Smooth muscle cell (in vitro differentiated cells): ENCODE measurements around the gene ZFP64. TPM values are rescaled to one million over a fixed set of nuclear protein-coding genes. Genes with fewer than 3 reads are reported as not detected.
A peak's percentile ranks its signal among the peaks of the same experiment; 100 is the strongest.

Source experiments
- DNase-seq: peaks from one replicate; lab custom pipeline; 2025; ENCODE audit not compliant: unreplicated experiment; lab: John Stamatoyannopoulos, UW
- H2AFZ ChIP-seq: fragments of 200-600 bp; sonication (generic); 2 replicates; pipeline ENCODE4 v1.6.0; 2016; ENCODE audit warnings: antibody characterized with exemption, low read depth, mild to moderate bottlenecking
- H3F3A ChIP-seq: fragments of 200-600 bp; sonication (generic); 2 replicates; pipeline ENCODE4 v1.6.0; 2017; ENCODE audit warnings: antibody characterized with exemption, low read depth
- H3K27ac ChIP-seq: fragments of 200-600 bp; sonication (generic); 2 replicates; pipeline ENCODE4 v1.5.1; 2016; ENCODE audit warnings: low read depth, mild to moderate bottlenecking
- H3K27me3 ChIP-seq: fragments of 200-600 bp; sonication (generic); 2 replicates; pipeline ENCODE4 v1.6.1; 2016; ENCODE audit warnings: low read depth, mild to moderate bottlenecking
- H3K36me3 ChIP-seq: fragments of 200-600 bp; sonication (generic); 2 replicates; pipeline ENCODE4 v1.5.1; 2016; ENCODE audit warnings: low read depth
- H3K4me1 ChIP-seq: fragments of 200-600 bp; sonication (generic); 2 replicates; pipeline ENCODE4 v1.5.1; 2016; ENCODE audit warnings: low read depth
- H3K4me2 ChIP-seq: fragments of 200-600 bp; sonication (generic); 2 replicates; pipeline ENCODE4 v1.6.0; 2016; ENCODE audit warnings: mild to moderate bottlenecking
- H3K4me3 ChIP-seq: fragments of 200-600 bp; sonication (generic); 2 replicates; pipeline ENCODE4 v1.5.1; 2016; ENCODE audit warnings: mild to moderate bottlenecking
- H3K79me2 ChIP-seq: fragments of 200-600 bp; sonication (generic); 2 replicates; pipeline ENCODE4 v1.6.0; 2016; ENCODE audit warnings: low read depth, mild to moderate bottlenecking
- H3K9ac ChIP-seq: fragments of 200-600 bp; sonication (generic); 2 replicates; pipeline ENCODE4 v1.6.0; 2016; ENCODE audit warnings: low read depth
- H3K9me3 ChIP-seq: fragments of 200-600 bp; sonication (generic); replicated peaks from 2 replicates; pipeline ENCODE4 v1.5.1; 2016; ENCODE audit warnings: low read depth
- H4K20me1 ChIP-seq: fragments of 200-600 bp; sonication (generic); 2 replicates; pipeline ENCODE4 v1.6.0; 2016; ENCODE audit warnings: low read depth
- WGBS: methylation state at CpG from one replicate; pipeline ENCODE4 v1.1.7; 2016; ENCODE audit warnings: low lambda C conversion rate; 5-methylcytosine and 5-hydroxymethylcytosine counted together
- polyA plus RNA-seq: library from polyadenylated mRNA; unstranded; fragments of >200 nt; fragmentation: Nextera tagmentation; extraction: Ambion mirVana; gene quantifications from 2 replicates; pipeline ENCODE4 v1.2.1, GENCODE V29; 2016
- total RNA-seq: library from RNA; depleted of rRNA; stranded (reverse); fragments of >200 nt; gene quantifications from 2 replicates; pipeline ENCODE4 v1.2.3, GENCODE V29; 2014
- TF ChIP-seq, protein P1 (sequence below): fragments of 200-600 bp; sonication (generic); IDR thresholded peaks from 2 replicates; pipeline ENCODE4 v1.5.1; 2017; ENCODE audit warnings: borderline replicate concordance, mild to moderate bottlenecking, antibody characterized with exemption; ENCODE audit not compliant: insufficient read depth, poor library complexity, severe bottlenecking

Gene ZFP64
- total and polyA plus RNA-seq, 2 experiments from 2014 or later, result 8.6 to 19.8 TPM

DNA sequence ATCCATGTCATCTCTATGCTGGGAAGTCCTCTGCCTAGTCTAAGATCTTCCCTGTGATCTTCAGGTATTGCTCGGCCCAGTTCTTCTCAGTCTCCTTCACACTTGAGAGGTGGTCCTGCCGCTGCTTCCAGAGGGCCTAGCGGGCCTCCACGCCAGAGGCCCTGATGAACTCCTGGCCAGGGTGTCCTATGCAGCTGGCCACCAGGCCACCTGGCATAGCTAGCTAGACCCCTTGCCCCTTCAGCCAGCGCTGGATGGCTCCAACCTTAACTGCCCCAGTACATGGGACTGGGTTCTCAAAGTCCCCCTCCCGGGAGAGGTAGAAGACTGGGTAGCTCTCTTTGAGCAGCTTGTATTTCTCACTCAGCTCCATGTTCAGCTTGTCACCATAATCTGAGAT, 81.1 kb downstream of the ZFP64 start:
- Histone ChIP-seq H3K4me2 (no peak overlapping the region), H3K9ac (no peak overlapping the region), H3F3A (no peaks in the 10 kb centered on the region), H3K36me3 (no peaks in the 10 kb centered on the region), H3K4me1 (peaks cover 5% of the 10 kb centered on the region), H4K20me1 (no peaks in the 10 kb centered on the region), H3K27me3 (peaks cover 19% of the 10 kb centered on the region), H3K4me3 (no peak overlapping the region), H3K79me2 (no peaks in the 10 kb centered on the region), H2AFZ (no peak overlapping the region), H3K27ac (no peak overlapping the region), H3K9me3 (no peaks in the 10 kb centered on the region)
- TF ChIP-seq, protein P1, sequence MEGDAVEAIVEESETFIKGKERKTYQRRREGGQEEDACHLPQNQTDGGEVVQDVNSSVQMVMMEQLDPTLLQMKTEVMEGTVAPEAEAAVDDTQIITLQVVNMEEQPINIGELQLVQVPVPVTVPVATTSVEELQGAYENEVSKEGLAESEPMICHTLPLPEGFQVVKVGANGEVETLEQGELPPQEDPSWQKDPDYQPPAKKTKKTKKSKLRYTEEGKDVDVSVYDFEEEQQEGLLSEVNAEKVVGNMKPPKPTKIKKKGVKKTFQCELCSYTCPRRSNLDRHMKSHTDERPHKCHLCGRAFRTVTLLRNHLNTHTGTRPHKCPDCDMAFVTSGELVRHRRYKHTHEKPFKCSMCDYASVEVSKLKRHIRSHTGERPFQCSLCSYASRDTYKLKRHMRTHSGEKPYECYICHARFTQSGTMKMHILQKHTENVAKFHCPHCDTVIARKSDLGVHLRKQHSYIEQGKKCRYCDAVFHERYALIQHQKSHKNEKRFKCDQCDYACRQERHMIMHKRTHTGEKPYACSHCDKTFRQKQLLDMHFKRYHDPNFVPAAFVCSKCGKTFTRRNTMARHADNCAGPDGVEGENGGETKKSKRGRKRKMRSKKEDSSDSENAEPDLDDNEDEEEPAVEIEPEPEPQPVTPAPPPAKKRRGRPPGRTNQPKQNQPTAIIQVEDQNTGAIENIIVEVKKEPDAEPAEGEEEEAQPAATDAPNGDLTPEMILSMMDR, result no peak
- no peak for DNase-seq
- WGBS, result 94% methylated on average over 6 of the region's 6 CpGs

DNA sequence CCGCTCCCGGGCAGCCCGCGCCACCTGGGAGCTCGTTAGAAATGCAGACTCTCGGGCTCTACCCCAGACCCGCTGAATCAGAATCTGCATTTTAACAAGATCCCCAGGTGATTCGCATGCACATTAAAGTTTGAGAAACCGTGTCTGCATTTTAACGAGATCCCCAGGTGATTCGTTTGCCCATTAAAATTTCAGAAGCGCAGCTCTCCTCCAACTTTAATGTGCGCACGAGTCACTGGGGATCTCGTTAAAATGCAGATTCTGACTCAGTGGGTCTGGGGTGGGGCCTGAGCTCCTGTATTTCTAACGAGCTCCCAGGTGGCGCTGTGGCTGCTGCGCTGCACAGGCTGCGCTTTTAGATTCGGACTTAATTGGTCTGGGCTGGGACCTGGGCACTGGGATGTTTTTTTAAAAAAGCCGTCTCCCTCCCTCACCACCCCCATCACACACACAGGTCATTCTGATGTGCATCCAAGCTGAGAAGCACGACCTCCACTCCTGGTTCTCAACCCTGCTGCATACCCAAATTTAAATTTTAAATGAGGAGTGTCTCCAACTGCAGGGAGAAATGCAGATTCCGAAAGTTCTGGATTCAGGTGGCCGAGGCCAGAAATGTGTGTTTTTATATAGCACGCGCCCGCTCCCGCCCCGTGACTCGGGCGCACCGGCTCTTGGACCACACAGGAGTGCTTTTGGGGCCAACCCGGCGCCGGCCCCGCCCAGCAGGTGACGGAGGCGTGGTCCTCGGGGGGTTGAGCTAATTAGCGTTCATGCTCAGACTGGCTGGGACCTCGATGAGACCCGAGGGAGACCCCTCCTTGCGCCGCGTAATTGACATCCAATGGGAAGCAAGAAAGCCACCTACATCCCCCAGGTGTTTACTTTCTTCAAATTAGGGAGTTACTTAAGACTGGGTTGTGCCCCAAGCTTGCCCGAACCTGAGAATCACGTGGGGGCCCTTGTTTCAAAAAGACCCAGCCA, 85.8 kb downstream of the ZFP64 start:
- 2% methylated on average over 47 of the region's 47 CpGs for WGBS

DNA sequence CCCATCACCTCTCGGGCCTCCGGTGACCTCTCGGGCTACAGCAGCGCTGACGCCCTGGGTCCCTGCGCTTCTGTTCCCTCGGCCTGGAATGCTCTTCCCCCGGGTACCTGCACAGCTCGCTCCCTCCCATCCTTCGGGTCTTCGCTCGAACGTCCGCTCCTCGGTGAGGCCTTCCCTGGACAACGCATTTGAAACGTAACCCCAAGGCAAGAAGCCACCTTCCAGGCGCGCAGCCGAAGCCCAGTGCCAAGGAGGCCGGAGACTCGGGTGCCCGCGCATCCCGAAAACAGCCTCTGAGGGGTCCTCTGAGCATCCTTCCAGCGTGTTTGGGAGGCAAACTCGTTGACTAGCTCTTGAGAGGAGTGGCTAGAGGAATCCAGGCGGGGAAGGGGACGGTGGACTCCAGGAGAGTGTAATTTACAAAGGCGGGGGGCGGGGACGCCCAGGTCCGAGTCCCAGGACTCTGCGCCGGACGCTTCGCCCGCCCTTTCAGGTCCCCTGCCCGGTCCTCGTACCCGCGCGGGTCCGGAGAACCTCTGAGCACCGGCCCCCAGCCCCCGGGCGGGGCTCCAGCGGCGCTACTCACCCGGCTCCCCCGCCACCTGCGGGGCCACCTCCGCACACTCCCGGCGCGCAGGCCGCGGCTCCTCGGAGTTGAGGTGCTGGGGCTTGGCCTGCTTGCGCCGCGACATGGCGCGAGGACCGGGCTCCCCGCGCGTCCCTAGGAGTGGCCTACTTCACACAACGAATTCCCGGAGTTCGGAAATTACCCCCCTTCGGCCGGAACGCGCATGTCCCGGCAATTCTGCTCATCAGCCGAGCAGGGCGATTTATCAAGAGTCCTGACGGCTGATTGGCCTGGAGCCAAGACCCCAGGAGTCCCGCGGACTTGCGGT, 86.8 kb downstream of the ZFP64 start:
- Histone ChIP-seq H3K9ac (no peak overlapping the region), H3F3A (no peaks in the 10 kb centered on the region), H3K9me3 (no peaks in the 10 kb centered on the region), H3K27me3 (peaks cover 48% of the 10 kb centered on the region), H3K27ac (no peak overlapping the region), H4K20me1 (no peaks in the 10 kb centered on the region), H3K4me1 (peaks cover 24% of the 10 kb centered on the region), H3K36me3 (no peaks in the 10 kb centered on the region), H3K4me2 (peak overlapping the region; percentile 97), H3K79me2 (no peaks in the 10 kb centered on the region), H3K4me3 (peak overlapping the region; percentile 64), H2AFZ (peak overlapping the region; percentile 98)
- TF ChIP-seq, protein P1, result no peak
- DNase-seq, result no peak
- 1% methylated on average over 74 of the region's 82 CpGs for WGBS

More for the DNA sequence above, 85.8 kb downstream of the ZFP64 start:
- Histone ChIP-seq H3K9ac (no peak overlapping the region), H3K4me1 (peaks cover 24% of the 10 kb centered on the region), H3K4me2 (peak overlapping the region; percentile 97), H3K4me3 (peak overlapping the region; percentile 64), H3F3A (no peaks in the 10 kb centered on the region), H3K36me3 (no peaks in the 10 kb centered on the region), H3K9me3 (no peaks in the 10 kb centered on the region), H3K79me2 (no peaks in the 10 kb centered on the region), H3K27ac (no peak overlapping the region), H3K27me3 (peaks cover 48% of the 10 kb centered on the region), H4K20me1 (no peaks in the 10 kb centered on the region), H2AFZ (peak overlapping the region; percentile 98)
- DNase-seq, result no peak
- TF ChIP-seq, protein P1, result peak; percentile 24
